RWPE1 (cell line): Measurements from ENCODE around the gene TMX2.

ENCODE experiments used
- CTCF ChIA-PET: fragments of 350-600 bp; sonication (Branson Sonifier 250); formaldehyde crosslinking; extraction: SDS; loops from one replicate; lab custom pipeline; 2021; lab: Yijun Ruan, JAX
- POLR2A ChIA-PET: fragments of 400-600 bp; formaldehyde crosslinking; extraction: SDS; loops from one replicate; lab custom pipeline; 2020; ENCODE audit warnings: antibody characterized with exemption; ENCODE audit not compliant: low non-redundant PET; lab: Yijun Ruan, JAX
- DNase-seq: peaks from one replicate; pipeline ENCODE4 v3.0.0; 2012; ENCODE audit warnings: low spot score
- H3K27ac ChIP-seq: fragments of 450-650 bp; 2 replicates; pipeline ENCODE4 v1.5.1; 2017
- TF ChIP-seq, protein P1 (sequence below): fragments of 450-650 bp; conservative IDR thresholded peaks from 2 replicates; pipeline ENCODE4 v1.5.1; 2017; ENCODE audit warnings: low read depth, mild to moderate bottlenecking

The TMX2 gene

DNA sequence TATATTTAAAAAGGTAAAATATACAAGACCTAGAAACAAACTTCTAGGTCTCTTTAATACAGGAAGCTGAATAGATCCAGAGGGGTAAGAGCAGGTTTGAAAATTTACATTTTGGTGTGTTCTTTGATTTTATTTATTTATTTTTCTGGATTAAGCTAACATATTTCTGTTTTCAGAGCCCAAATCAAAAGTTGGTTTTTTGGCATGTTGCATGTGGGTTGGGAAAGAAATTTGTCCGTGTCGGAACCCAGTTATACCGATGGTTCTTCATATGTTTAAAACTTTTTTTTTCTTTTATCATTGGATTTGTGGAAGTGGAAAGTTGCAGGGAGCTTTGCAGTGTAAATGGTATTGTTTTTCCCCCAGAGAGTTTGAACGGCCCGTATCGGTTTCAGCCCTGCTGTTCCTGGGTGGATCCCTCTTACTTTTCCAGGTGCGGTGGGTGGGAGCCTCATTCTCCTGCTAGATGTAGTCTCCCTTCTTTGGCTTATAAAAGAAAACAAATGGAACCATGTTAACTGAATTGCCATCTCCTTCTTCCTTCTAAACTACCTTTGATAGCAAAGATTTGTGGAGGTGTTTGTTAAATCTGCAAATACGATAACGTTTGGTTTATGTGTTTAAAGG lies 50.0 kb downstream of the TMX2 start:
- TF ChIP-seq, protein P1, sequence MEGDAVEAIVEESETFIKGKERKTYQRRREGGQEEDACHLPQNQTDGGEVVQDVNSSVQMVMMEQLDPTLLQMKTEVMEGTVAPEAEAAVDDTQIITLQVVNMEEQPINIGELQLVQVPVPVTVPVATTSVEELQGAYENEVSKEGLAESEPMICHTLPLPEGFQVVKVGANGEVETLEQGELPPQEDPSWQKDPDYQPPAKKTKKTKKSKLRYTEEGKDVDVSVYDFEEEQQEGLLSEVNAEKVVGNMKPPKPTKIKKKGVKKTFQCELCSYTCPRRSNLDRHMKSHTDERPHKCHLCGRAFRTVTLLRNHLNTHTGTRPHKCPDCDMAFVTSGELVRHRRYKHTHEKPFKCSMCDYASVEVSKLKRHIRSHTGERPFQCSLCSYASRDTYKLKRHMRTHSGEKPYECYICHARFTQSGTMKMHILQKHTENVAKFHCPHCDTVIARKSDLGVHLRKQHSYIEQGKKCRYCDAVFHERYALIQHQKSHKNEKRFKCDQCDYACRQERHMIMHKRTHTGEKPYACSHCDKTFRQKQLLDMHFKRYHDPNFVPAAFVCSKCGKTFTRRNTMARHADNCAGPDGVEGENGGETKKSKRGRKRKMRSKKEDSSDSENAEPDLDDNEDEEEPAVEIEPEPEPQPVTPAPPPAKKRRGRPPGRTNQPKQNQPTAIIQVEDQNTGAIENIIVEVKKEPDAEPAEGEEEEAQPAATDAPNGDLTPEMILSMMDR, result no peak
- ChIA-PET CTCF (interaction anchor here (1.3 to 3.9 kb wide), 2 partner anchors 19 to 38 kb away, joined by 4 to 22 read pairs; no protein-coding TSS in a partner anchor), POLR2A (interaction anchor here (0.9 kb wide), 1 partner anchor 39 kb away, joined by 3 read pairs; no protein-coding TSS in a partner anchor)
- peak; percentile 51 for DNase-seq
- H3K27ac ChIP-seq, result no peak overlapping the region

DNA sequence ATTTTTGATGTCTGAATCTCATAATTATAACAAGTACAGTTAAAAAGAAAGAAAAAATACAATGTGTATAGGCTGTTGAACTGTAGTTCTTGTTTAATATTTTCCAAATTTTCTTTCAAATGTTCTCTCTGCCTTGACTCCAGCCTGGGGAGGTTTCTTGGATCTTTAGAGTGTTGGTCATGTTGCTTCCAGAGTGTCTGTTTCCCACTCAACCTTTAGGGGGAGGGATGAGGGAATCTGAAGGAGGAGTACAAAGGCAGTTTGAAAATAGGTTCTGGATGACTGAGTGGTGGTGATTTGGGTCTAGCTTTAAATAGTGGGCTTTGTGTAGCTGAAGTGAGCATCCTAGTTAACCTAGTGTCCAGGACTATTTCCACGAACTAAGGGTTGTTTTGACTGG lies 51.2 kb downstream of the TMX2 start:
- TF ChIP-seq, protein P1, result peak; percentile 39; the same call in 1 of the 2 replicates
- ChIA-PET CTCF (interaction anchor here (0.7 to 3.9 kb wide), 3 partner anchors 13 to 753 kb away, joined by 3 to 22 read pairs (median 4); no protein-coding TSS in a partner anchor), POLR2A (no interaction called here)
- peak; percentile 74 for DNase-seq
- H3K27ac ChIP-seq, result no peak overlapping the region

DNA sequence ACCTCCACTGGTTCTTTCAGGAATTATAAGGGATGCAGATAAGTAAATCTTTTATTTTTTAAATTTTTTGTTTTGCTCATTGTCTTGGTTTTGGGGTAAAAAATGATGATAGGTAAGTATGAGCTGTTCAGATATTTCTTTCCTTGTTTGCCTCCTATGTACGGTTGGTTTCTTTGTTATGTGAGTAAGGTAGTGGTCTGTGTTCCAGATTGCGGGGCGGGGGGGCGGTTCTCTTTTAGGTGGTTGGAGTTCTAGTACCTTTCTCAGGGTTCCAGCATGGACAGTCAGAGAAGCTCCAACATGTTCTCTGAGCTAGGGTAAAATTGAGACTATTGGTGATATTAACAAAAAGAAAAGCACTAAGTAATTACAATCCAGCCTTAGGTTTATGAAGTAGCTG lies 51.6 kb downstream of the TMX2 start:
- no peak for DNase-seq
- POLR2A ChIA-PET, result no interaction called here
- no peak overlapping the region for H3K27ac ChIP-seq
- TF ChIP-seq, protein P1, result no peak
- CTCF ChIA-PET, result interaction anchor here (0.6 to 3.9 kb wide), 4 partner anchors 13 to 218 kb away, joined by 3 to 22 read pairs (median 5); no protein-coding TSS in a partner anchor

DNA sequence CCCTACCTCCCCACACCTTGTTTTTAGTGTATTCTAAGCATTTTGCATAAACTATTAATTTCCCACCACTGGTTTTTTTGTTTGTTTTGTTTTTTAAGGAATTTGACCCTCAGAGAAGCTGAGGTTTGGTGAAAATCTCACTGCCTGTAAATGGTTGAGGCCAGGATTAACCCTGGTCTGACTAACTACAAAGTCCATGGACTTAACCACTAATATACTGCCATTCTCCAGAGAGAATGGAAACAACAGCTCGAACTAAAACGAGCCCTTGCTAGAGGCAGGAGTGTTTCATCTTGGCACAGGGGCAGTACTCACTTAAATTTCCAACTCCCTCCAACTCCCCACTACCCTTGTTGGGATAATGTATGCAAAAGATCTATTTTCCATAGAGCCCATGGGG lies 52.2 kb downstream of the TMX2 start:
- TF ChIP-seq, protein P1, result no peak
- CTCF ChIA-PET, result interaction anchor here (0.6 to 3.9 kb wide), 4 partner anchors 12 to 218 kb away, joined by 3 to 22 read pairs (median 5); no protein-coding TSS in a partner anchor
- no peak for DNase-seq
- POLR2A ChIA-PET, result no interaction called here
- H3K27ac ChIP-seq, result no peak overlapping the region

DNA sequence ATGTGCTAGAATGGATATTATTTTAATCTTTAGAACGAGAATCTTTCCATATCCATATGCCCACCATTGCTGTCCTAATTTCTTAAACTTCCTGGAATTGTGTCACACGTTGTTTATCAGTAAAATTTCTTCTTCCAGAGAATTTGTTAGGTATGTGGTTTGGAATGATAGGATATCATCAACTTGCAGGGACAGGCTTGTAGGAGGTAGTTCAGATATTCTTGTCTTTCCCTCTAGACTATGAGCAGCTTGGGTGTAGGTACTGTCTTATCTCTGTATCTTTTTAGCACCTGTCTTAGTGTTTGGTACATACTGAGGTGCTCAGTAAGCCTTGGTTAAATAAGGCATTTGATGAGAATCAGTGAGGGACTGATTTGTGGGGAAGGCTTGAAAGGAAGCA lies 52.6 kb downstream of the TMX2 start:
- H3K27ac ChIP-seq, result no peak overlapping the region
- no peak for DNase-seq
- TF ChIP-seq, protein P1, result no peak
- ChIA-PET CTCF (interaction anchor here (3.9 kb wide), 1 partner anchor 36 kb away, joined by 22 read pairs; no protein-coding TSS in a partner anchor), POLR2A (no interaction called here)

DNA sequence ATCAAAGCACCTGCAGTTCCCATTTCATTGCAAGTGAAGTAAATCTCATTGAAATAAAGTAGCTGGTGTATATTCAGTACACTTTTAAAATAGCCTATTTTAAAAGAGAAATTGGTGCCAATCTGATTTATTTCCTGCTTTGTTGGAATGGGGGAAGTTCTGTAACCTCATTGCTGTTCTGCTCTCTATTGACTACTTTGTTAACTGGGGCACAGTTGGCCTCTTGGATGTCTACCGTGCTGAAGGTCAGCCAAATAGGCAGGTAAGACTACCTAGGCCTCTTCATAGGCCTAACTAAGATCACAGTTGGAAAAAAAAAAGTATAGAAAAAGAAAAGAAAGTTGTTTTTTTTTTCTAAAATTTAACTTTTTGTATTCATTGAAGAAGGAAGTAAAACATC lies 58.4 kb downstream of the TMX2 start:
- DNase-seq, result no peak
- ChIA-PET CTCF (no interaction called here), POLR2A (no interaction called here)
- no peak overlapping the region for H3K27ac ChIP-seq
- TF ChIP-seq, protein P1, result no peak
